GM12878 (cell line): ENCODE measurements around the gene WDR72. TPM values are rescaled to one million over a fixed set of nuclear protein-coding genes. Genes with fewer than 3 reads are reported as not detected.

Experiments used
- ATAC-seq: fragments of 200-7000 bp; cut with Tn5 transposase; 3 replicates; pipeline ENCODE4 v1.9.1; 2020; ENCODE audit warnings: mild to moderate bottlenecking, moderate library complexity
- BruUV-seq: library from RNA; stranded (reverse); fragments of 400-500 nt; replicated peaks from 2 replicates; lab custom pipeline; 2021; lab: Mats Ljungman, UMichigan
- CTCF ChIA-PET: fragments of 300-600 bp; sonication (Branson Sonifier 250); formaldehyde crosslinking; extraction: SDS; loops from one replicate; lab custom pipeline; 2021; ENCODE audit warnings: inconsistent platforms; lab: Yijun Ruan, JAX
- POLR2A ChIA-PET: fragments of 350-600 bp; formaldehyde crosslinking; extraction: SDS; loops from one replicate; lab custom pipeline; 2021; ENCODE audit warnings: inconsistent platforms; lab: Charles Lee
- RAD21 ChIA-PET: fragments of 300-600 bp; sonication (Branson Sonifier 250); formaldehyde crosslinking; loops from one replicate; lab custom pipeline; 2023; ENCODE audit warnings: antibody characterized with exemption; ENCODE audit not compliant: unreplicated experiment; lab: Charles Lee
- SMC1A ChIA-PET: fragments of 300-600 bp; sonication (Branson Sonifier 250); formaldehyde crosslinking; loops from one replicate; lab custom pipeline; 2023; ENCODE audit not compliant: unreplicated experiment, uncharacterized antibody; lab: Charles Lee
- DNase-seq: peaks from one replicate; pipeline ENCODE4 v3.0.0-alpha.2; 2011; ENCODE audit warnings: low read depth, low spot score
- FAIRE-seq: peaks from 3 replicates; lab custom pipeline; 2011; peaks lifted over from hg19 to GRCh38; lab: Jason Lieb, UNC
- H2AFZ ChIP-seq: 2 replicates; pipeline ENCODE4 v1.6.0; 2011; ENCODE audit warnings: low read depth, low read length, control low read depth; ENCODE audit not compliant: control insufficient read depth
- H3K27ac ChIP-seq: 2 replicates; pipeline ENCODE4 v1.5.1; 2011; ENCODE audit warnings: control low read depth; ENCODE audit not compliant: control insufficient read depth, insufficient read depth
- H3K27me3 ChIP-seq, 2 experiments: replicated peaks in 1 of 2; 2 replicates each; pipeline versions ENCODE4 v1.6.0 to v1.6.1; 2011; ENCODE audit warnings: low read length in 1 of 2; ENCODE audit not compliant: control insufficient read depth in 2 of 2, insufficient read depth in 2 of 2
- H3K36me3 ChIP-seq, 2 experiments: 2 replicates each; pipeline ENCODE4 v1.5.1; 2011; ENCODE audit warnings: low read length in 1 of 2; ENCODE audit not compliant: control insufficient read depth in 2 of 2, insufficient read depth in 2 of 2
- H3K4me1 ChIP-seq: 2 replicates; pipeline ENCODE4 v1.6.1; 2011; ENCODE audit warnings: mild to moderate bottlenecking, low read length, moderate library complexity, mixed read lengths; ENCODE audit not compliant: control insufficient read depth, insufficient read depth
- H3K4me2 ChIP-seq: 2 replicates; pipeline ENCODE4 v1.6.0; 2011; ENCODE audit warnings: control low read depth; ENCODE audit not compliant: control insufficient read depth, insufficient read depth
- H3K4me3 ChIP-seq: fragments of 200-600 bp; sonication (generic); 2 replicates; pipeline ENCODE4 v1.5.1; 2016
- H3K79me2 ChIP-seq: 2 replicates; pipeline ENCODE4 v1.6.0; 2011; ENCODE audit warnings: low read length; ENCODE audit not compliant: control insufficient read depth, insufficient read depth
- H3K9ac ChIP-seq: 2 replicates; pipeline ENCODE4 v1.8.0; 2011; ENCODE audit warnings: low read length, control low read depth, mixed read lengths; ENCODE audit not compliant: control insufficient read depth, insufficient read depth
- H3K9me3 ChIP-seq: replicated peaks from 3 replicates; pipeline ENCODE4 v1.5.1; 2011; ENCODE audit warnings: mild to moderate bottlenecking, low read length; ENCODE audit not compliant: control insufficient read depth, insufficient read depth
- H4K20me1 ChIP-seq: 2 replicates; pipeline ENCODE4 v1.6.0; 2011; ENCODE audit not compliant: control insufficient read depth, insufficient read depth
- BCL11A ChIP-seq: IDR thresholded peaks from 2 replicates; pipeline ENCODE4 v1.6.1; 2011; ENCODE audit warnings: low read depth, low read length
- FOXM1 ChIP-seq: IDR thresholded peaks from 2 replicates; pipeline ENCODE4 v1.6.1; 2012; ENCODE audit warnings: low read depth, mild to moderate bottlenecking, inconsistent platforms, low read length, moderate library complexity
- HCFC1 ChIP-seq: fragments of 150-350 bp; IDR thresholded peaks from 2 replicates; pipeline ENCODE4 v1.6.1; 2014; ENCODE audit warnings: low read length
- JUNB ChIP-seq: IDR thresholded peaks from 2 replicates; pipeline ENCODE4 v1.6.1; 2016; ENCODE audit warnings: antibody characterized with exemption, mild to moderate bottlenecking
- KAT2A ChIP-seq: conservative IDR thresholded peaks from 2 replicates; pipeline ENCODE4 v1.6.1; 2011; ENCODE audit warnings: low read depth, low read length; ENCODE audit not compliant: control insufficient read depth
- KLF5 ChIP-seq: fragments of 450-650 bp; IDR thresholded peaks from 2 replicates; pipeline ENCODE4 v1.6.1; 2014; ENCODE audit warnings: mild to moderate bottlenecking; ENCODE audit not compliant: partially characterized antibody
- MAX ChIP-seq: IDR thresholded peaks from 2 replicates; pipeline ENCODE4 v1.6.1; 2012; ENCODE audit warnings: low read depth, low read length, improper control_type of control experiment
- MEF2A ChIP-seq: IDR thresholded peaks from 2 replicates; pipeline ENCODE4 v1.6.1; 2011; ENCODE audit warnings: low read depth, mild to moderate bottlenecking, low read length, moderate library complexity; ENCODE audit not compliant: insufficient read depth
- PRDM15 ChIP-seq: fragments of 450-650 bp; formaldehyde crosslinking; IDR thresholded peaks from 2 replicates; pipeline ENCODE4 v1.4.0; 2020; ENCODE audit warnings: mild to moderate bottlenecking, moderate library complexity
- SMAD1 ChIP-seq: fragments of 450-650 bp; IDR thresholded peaks from 2 replicates; pipeline ENCODE4 v1.6.1; 2018; ENCODE audit warnings: mild to moderate bottlenecking, low read depth; ENCODE audit not compliant: partially characterized antibody
- SMC3 ChIP-seq: IDR thresholded peaks from 2 replicates; pipeline ENCODE4 v1.6.1; 2011; ENCODE audit warnings: low read length, improper control_type of control experiment, borderline replicate concordance
- SREBF1 ChIP-seq: IDR thresholded peaks from 2 replicates; pipeline ENCODE4 v1.6.1; 2012; ENCODE audit warnings: mild to moderate bottlenecking, low read length
- SUZ12 ChIP-seq: fragments of 200-600 bp; sonication (generic); IDR thresholded peaks from one replicate; pipeline ENCODE4 v1.6.1; 2018; ENCODE audit warnings: antibody characterized with exemption, mild to moderate bottlenecking; ENCODE audit not compliant: unreplicated experiment
- TAF1 ChIP-seq: IDR thresholded peaks from 2 replicates; pipeline ENCODE4 v1.6.1; 2011; ENCODE audit warnings: mild to moderate bottlenecking, low read depth, low read length, borderline replicate concordance
- TBL1XR1 ChIP-seq: IDR thresholded peaks from 2 replicates; pipeline ENCODE4 v1.6.1; 2012; ENCODE audit warnings: low read depth, low read length, improper control_type of control experiment
- TCF12 ChIP-seq: IDR thresholded peaks from 2 replicates; pipeline ENCODE4 v1.6.1; 2011; ENCODE audit warnings: low read depth, mild to moderate bottlenecking, low read length
- TCF7 ChIP-seq: IDR thresholded peaks from 2 replicates; pipeline ENCODE4 v1.6.1; 2014; ENCODE audit warnings: antibody characterized with exemption, borderline replicate concordance
- WGBS: methylation state at CpG from one replicate; pipeline ENCODE4 v1.1.6; 2016; ENCODE audit warnings: low lambda C conversion rate; ENCODE audit not compliant: insufficient replicate concordance, insufficient coverage; ENCODE audit errors: missing lambda C conversion rate; 5-methylcytosine and 5-hydroxymethylcytosine counted together
- in situ Hi-C: fragments of 300-500 bp; cut with MboI; formaldehyde crosslinking; loops from 9 replicates; pipeline ENCODE4 v1.14.3; 2018; ENCODE audit warnings: mixed read lengths
- intact Hi-C: fragments of 100-400 bp; cut with micrococcal nuclease; formaldehyde crosslinking; loops from one replicate; pipeline ENCODE4 v1.14.2; 2022; ENCODE audit not compliant: unreplicated experiment
- polyA plus RNA-seq, 11 experiments: library from polyadenylated mRNA; depleted of rRNA in 4 of 11; unstranded in 6 of 11; stranded (reverse) in 5 of 11; fragments of >200 nt; fragmentation: Nextera tagmentation in 4 of 11; fragmentation: Illumina TruSeq in 1 of 11; extraction: Ambion mirVana in 4 of 11; extraction: Trizol in 1 of 11; gene quantifications; 1 replicate in 1 of 11; 2 replicates in 10 of 11; pipeline versions ENCODE4 v1.2.1 to v1.2.3, GENCODE V29; 2011 to 2016; ENCODE audit warnings: inconsistent platforms in 2 of 11, missing spikeins in 2 of 11, low read depth in 1 of 11
- total RNA-seq, 4 experiments: library from RNA; depleted of rRNA in 3 of 4; stranded (reverse); fragments of >200 nt in 3 of 4; fragmentation: Illumina TruSeq in 1 of 4; extraction: Trizol in 1 of 4; gene quantifications; 2 replicates each; pipeline versions ENCODE4 v1.2.1 to v1.2.3, GENCODE V29; 2013 to 2021
- TF ChIP-seq, protein P1 (sequence below): fragments of 450-650 bp; IDR thresholded peaks from 2 replicates; pipeline ENCODE4 v1.6.1; 2017; ENCODE audit warnings: antibody characterized with exemption, mild to moderate bottlenecking, moderate library complexity

WDR72 gene
- total and polyA plus RNA-seq, 10 of the 15 experiments (the other 5 are each of a cell fraction or from before 2014, with no cell fraction given): 0.03 TPM; not detected in 9

DNA sequence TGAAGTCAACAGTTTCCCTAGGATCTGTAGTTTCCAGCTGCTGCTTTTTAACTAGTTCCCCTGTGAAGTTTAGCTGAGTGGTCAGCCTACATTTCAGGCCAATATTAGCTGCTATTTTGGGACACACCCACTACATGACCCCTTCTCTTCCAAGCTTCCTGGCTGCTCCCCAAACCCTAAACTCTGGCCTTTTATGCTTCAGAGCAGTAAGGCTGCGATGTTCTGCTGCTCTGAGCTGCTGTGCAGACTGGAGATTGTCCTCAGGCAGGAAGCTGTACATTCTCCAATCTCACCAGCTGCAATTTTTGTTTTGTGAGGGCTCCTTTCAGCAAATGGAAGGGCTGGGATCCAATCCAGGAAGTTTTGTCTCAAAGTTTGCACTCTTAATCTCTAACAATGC lies 48.0 kb upstream of the WDR72 start (continued):
- TF ChIP-seq MEF2A (no peak), KAT2A (no peak)
- TF ChIP-seq, all 136 proteins: peak for 0

- ChIA-PET RAD21 (no interaction called here), SMC1A (no interaction called here), POLR2A (no interaction called here), CTCF (interaction anchor here (1.4 kb wide), 1 partner anchor 9 kb away, joined by 3 read pairs; no protein-coding TSS in a partner anchor)
- WGBS: 0% methylated on average over 2 of the region's 2 CpGs
- FAIRE-seq: no peak
- no peaks in the 10 kb centered on the region for H3K9me3 ChIP-seq
- no peaks in the 10 kb centered on the region for H3K27me3 ChIP-seq
- H3K4me3 ChIP-seq: no peak overlapping the region
- H3K4me2 ChIP-seq: no peak overlapping the region
- no TSS peak for BruUV-seq
- in situ Hi-C loops: loop anchor here (25.0 kb wide), 1 partner anchor 1635 kb away; no protein-coding TSS in a partner anchor
- no peak for DNase-seq
- no peaks in the 10 kb centered on the region for H3K4me1 ChIP-seq
- no peaks in the 10 kb centered on the region for H3K36me3 ChIP-seq
- H3K79me2 ChIP-seq: no peaks in the 10 kb centered on the region
- H3K27ac ChIP-seq: no peak overlapping the region
- H4K20me1 ChIP-seq: no peaks in the 10 kb centered on the region
- intact Hi-C loops: no loop called here
- no peak overlapping the region for H2AFZ ChIP-seq
- no peak for ATAC-seq
- H3K9ac ChIP-seq: no peak overlapping the region
- no peak for TF ChIP-seq HCFC1
- TF ChIP-seq BCL11A: no peak
- no peak for TF ChIP-seq SMC3
- TF ChIP-seq PRDM15 (CRISPR knock-in tag): no peak
- TF ChIP-seq JUNB: no peak
- no peak for TF ChIP-seq SREBF1
- no peak for TF ChIP-seq TCF7
- TF ChIP-seq TBL1XR1: no peak
- TF ChIP-seq MAX: no peak
- TF ChIP-seq TCF12: no peak
- TF ChIP-seq KLF5: no peak
- TF ChIP-seq, protein P1, sequence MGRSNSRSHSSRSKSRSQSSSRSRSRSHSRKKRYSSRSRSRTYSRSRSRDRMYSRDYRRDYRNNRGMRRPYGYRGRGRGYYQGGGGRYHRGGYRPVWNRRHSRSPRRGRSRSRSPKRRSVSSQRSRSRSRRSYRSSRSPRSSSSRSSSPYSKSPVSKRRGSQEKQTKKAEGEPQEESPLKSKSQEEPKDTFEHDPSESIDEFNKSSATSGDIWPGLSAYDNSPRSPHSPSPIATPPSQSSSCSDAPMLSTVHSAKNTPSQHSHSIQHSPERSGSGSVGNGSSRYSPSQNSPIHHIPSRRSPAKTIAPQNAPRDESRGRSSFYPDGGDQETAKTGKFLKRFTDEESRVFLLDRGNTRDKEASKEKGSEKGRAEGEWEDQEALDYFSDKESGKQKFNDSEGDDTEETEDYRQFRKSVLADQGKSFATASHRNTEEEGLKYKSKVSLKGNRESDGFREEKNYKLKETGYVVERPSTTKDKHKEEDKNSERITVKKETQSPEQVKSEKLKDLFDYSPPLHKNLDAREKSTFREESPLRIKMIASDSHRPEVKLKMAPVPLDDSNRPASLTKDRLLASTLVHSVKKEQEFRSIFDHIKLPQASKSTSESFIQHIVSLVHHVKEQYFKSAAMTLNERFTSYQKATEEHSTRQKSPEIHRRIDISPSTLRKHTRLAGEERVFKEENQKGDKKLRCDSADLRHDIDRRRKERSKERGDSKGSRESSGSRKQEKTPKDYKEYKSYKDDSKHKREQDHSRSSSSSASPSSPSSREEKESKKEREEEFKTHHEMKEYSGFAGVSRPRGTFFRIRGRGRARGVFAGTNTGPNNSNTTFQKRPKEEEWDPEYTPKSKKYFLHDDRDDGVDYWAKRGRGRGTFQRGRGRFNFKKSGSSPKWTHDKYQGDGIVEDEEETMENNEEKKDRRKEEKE: no peak
- no peak for TF ChIP-seq FOXM1
- TF ChIP-seq SUZ12: no peak
- no peak for TF ChIP-seq SMAD1
- TF ChIP-seq TAF1: no peak
Observed at GRCh38 chr15:53802672-53803071, 43.2 kb upstream of the WDR72 start.
